ENCODE measurements around the gene CRYBG1. TPM values are rescaled to one million over a fixed set of nuclear protein-coding genes. Genes with fewer than 3 reads are reported as not detected.

CRYBG1 gene
- total RNA-seq, 1 experiment from 2014 or later, result 2.9 TPM

DNA sequence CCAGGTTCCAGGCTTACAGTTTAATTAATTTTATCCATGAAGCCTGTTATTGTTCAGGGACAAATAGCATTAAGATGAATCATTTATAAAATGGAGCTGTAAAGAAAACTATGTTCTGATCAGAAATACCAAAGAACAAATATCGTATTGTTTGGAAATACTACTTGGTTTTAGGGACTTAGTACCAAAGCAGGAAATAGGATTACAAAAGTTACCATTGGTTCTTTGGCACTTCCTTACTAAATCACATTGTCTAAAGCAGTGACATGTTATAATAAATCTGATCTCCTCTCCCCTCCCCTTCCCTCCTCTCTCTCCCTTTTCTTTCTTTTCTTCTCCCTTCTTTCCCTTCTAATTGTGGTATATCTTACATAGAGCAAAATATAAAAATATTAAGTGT, 29.6 kb downstream of the CRYBG1 start:
- peaks cover 39% of the 10 kb centered on the region for H3K4me1 ChIP-seq (ENCODE audit: insufficient read depth, low read length, poor library complexity, severe bottlenecking)
- CTCF ChIA-PET, result no interaction called here
- no peak for TF ChIP-seq EZH2 (IDR thresholded peaks at IDR 0.05; ENCODE audit: borderline replicate concordance, low read depth, low read length, poor library complexity, severe bottlenecking)
- DNase-seq (ENCODE audit: low spot score), result peak; percentile 44
- no TSS peak for BruUV-seq (replicated peaks)
- no peak overlapping the region for H3K27ac ChIP-seq (ENCODE audit: low read depth, low read length, poor library complexity, severe bottlenecking)
- no peak overlapping the region for H3K4me3 ChIP-seq (ENCODE audit: low read depth, low read length, poor library complexity, severe bottlenecking)
- POLR2A ChIA-PET (ENCODE audit: low non-redundant PET), result no interaction called here
- H3K9me3 ChIP-seq (ENCODE audit: low read depth, low read length, poor library complexity, severe bottlenecking), result no peaks in the 10 kb centered on the region
- no peaks in the 10 kb centered on the region for H3K36me3 ChIP-seq (ENCODE audit: insufficient read depth, low read length, poor library complexity, severe bottlenecking)
- intact Hi-C loops (cut with micrococcal nuclease; ENCODE audit: unreplicated experiment), result no loop called here
- no peaks in the 10 kb centered on the region for H3K27me3 ChIP-seq (replicated peaks; ENCODE audit: insufficient read depth, low read depth, low read length, poor library complexity)

- intact Hi-C loops (cut with micrococcal nuclease; ENCODE audit: unreplicated experiment), result no loop called here
- POLR2A ChIA-PET (ENCODE audit: low non-redundant PET), result no interaction called here
Observed at GRCh38 chr6:106396426-106397220, 36.1 kb downstream of the CRYBG1 start.

DNA sequence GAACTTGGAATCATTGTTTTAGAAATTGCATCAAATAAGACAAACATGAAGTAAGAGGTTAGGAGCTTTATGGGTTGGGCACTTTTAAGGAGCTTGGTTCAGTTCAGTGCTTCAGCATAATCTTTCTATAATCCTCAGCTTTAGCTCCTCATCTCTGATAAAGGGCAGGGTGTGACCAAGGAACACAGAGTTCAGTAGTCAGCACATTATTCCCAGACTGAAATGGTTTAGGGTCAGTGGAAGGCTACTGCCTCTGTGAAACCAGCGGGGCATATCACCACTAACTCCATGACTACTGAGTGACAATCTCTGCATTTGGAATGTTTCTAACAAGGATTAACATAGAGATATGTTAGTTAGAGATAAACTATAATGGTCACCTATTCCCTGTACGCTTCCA, 36.9 kb downstream of the CRYBG1 start:
- H3K36me3 ChIP-seq (ENCODE audit: insufficient read depth, low read length, poor library complexity, severe bottlenecking), result no peaks in the 10 kb centered on the region
- H3K27me3 ChIP-seq (replicated peaks; ENCODE audit: insufficient read depth, low read depth, low read length, poor library complexity), result no peaks in the 10 kb centered on the region
- no TSS peak for BruUV-seq (replicated peaks)
- no peak overlapping the region for H3K4me3 ChIP-seq (ENCODE audit: low read depth, low read length, poor library complexity, severe bottlenecking)
- CTCF ChIA-PET, result interaction anchor here (1.0 kb wide), 1 partner anchor 37 kb away, joined by 3 read pairs; the partner anchor contains the start of gene CRYBG1
- DNase-seq (ENCODE audit: low spot score), result no peak
- H3K4me1 ChIP-seq (ENCODE audit: insufficient read depth, low read length, poor library complexity, severe bottlenecking), result peaks cover 10% of the 10 kb centered on the region
- POLR2A ChIA-PET (ENCODE audit: low non-redundant PET), result no interaction called here
- intact Hi-C loops (cut with micrococcal nuclease; ENCODE audit: unreplicated experiment), result no loop called here
- H3K9me3 ChIP-seq (ENCODE audit: low read depth, low read length, poor library complexity, severe bottlenecking), result no peaks in the 10 kb centered on the region
- H3K27ac ChIP-seq (ENCODE audit: low read depth, low read length, poor library complexity, severe bottlenecking), result no peak overlapping the region
- TF ChIP-seq CTCF (conservative IDR thresholded peaks at IDR 0.05; ENCODE audit: low read depth, low read length) (no peak), EZH2 (IDR thresholded peaks at IDR 0.05; ENCODE audit: borderline replicate concordance, low read depth, low read length, poor library complexity, severe bottlenecking) (no peak)

More at GRCh38 chr6:106396426-106397220, 36.1 kb downstream of the CRYBG1 start:
- H3K27ac ChIP-seq (ENCODE audit: low read depth, low read length, poor library complexity, severe bottlenecking), result no peak overlapping the region
- BruUV-seq (replicated peaks), result no TSS peak
- no peaks in the 10 kb centered on the region for H3K9me3 ChIP-seq (ENCODE audit: low read depth, low read length, poor library complexity, severe bottlenecking)
- no peaks in the 10 kb centered on the region for H3K36me3 ChIP-seq (ENCODE audit: insufficient read depth, low read length, poor library complexity, severe bottlenecking)
- CTCF ChIA-PET, result interaction anchor here (1.0 kb wide), 1 partner anchor 36 kb away, joined by 3 read pairs; the partner anchor contains the start of gene CRYBG1
- H3K4me3 ChIP-seq (ENCODE audit: low read depth, low read length, poor library complexity, severe bottlenecking), result no peak overlapping the region
- H3K4me1 ChIP-seq (ENCODE audit: insufficient read depth, low read length, poor library complexity, severe bottlenecking), result peaks cover 18% of the 10 kb centered on the region
- H3K27me3 ChIP-seq (replicated peaks; ENCODE audit: insufficient read depth, low read depth, low read length, poor library complexity), result no peaks in the 10 kb centered on the region
- no peak for DNase-seq (ENCODE audit: low spot score)
- TF ChIP-seq EZH2 (IDR thresholded peaks at IDR 0.05; ENCODE audit: borderline replicate concordance, low read depth, low read length, poor library complexity, severe bottlenecking) (no peak), CTCF (conservative IDR thresholded peaks at IDR 0.05; ENCODE audit: low read depth, low read length) (no peak)

All from A673 (cell line).